Hepatocyte (in vitro differentiated cells): ENCODE results near the gene PPP2R2C.

Experiments used
- EZH2phosphoT487 ChIP-seq: fragments of 200-600 bp; sonication (generic); IDR thresholded peaks from one replicate; pipeline ENCODE4 v1.6.1; 2018; ENCODE audit warnings: antibody characterized with exemption, mild to moderate bottlenecking, low read depth, moderate library complexity; ENCODE audit not compliant: unreplicated experiment, severe bottlenecking
- TF ChIP-seq, protein P1 (sequence below): fragments of 200-600 bp; sonication (generic); IDR thresholded peaks from 2 replicates; pipeline ENCODE4 v1.5.1; 2016; ENCODE audit warnings: antibody characterized with exemption, mild to moderate bottlenecking; ENCODE audit not compliant: poor library complexity

DNA sequence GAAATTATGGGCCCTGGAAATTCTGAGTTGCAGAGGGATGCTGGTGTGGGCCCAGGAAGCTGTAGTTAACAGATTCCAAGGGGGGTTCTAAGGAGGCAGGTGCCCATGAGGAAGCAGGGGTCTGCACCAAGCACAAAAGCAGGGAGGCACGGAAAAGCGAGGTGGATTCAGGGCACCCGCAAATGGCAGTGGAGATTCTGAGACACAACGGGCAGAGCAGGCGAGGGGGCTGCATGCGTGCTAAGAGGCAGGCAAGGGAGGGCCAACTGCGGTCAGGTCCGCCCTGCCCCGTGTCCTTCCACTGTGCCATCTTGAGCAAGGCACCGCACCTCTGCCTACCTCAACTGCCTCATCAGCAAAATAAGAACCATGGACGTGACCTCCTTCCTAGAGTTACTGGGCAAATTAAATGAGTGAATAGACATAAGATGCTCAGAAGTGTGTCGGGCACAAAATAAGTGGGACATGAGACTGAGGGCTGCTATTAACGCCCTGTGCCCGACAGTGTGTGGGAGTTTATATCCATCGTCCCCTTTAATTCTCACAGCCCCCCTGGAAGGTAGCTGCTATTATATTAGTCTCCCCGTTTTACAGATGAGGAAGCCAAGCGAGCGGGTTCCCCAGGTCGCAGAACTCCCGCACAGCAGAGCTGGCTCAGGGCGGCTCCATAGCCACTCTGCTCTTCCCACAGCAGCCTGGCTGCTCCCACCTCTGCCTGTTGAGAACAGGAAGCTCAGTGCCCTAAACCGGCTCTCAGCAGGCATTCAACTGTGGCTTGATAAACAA is 67.6 kb downstream of the PPP2R2C start:
- TF ChIP-seq, protein P1, sequence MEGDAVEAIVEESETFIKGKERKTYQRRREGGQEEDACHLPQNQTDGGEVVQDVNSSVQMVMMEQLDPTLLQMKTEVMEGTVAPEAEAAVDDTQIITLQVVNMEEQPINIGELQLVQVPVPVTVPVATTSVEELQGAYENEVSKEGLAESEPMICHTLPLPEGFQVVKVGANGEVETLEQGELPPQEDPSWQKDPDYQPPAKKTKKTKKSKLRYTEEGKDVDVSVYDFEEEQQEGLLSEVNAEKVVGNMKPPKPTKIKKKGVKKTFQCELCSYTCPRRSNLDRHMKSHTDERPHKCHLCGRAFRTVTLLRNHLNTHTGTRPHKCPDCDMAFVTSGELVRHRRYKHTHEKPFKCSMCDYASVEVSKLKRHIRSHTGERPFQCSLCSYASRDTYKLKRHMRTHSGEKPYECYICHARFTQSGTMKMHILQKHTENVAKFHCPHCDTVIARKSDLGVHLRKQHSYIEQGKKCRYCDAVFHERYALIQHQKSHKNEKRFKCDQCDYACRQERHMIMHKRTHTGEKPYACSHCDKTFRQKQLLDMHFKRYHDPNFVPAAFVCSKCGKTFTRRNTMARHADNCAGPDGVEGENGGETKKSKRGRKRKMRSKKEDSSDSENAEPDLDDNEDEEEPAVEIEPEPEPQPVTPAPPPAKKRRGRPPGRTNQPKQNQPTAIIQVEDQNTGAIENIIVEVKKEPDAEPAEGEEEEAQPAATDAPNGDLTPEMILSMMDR: no peak
- no peak for TF ChIP-seq EZH2phosphoT487
